HT1080 (cell line): ENCODE results near the gene SLCO2B1. TPM values are rescaled to one million over a fixed set of nuclear protein-coding genes. Genes with fewer than 3 reads are reported as not detected.

Experiments
- DNase-seq: peaks from one replicate; pipeline ENCODE4 v3.0.0-alpha.2; 2015; ENCODE audit warnings: low read depth
- total RNA-seq: library from RNA; depleted of rRNA; stranded (reverse); fragments of >200 nt; shearing (Covaris generic); gene quantifications from 2 replicates; pipeline ENCODE4 v1.2.3, GENCODE V29; 2014

The SLCO2B1 gene
- total RNA-seq, 1 experiment from 2014 or later = not detected

- DNase-seq = no peak
Observed at GRCh38 chr11:75214843-75215242, 63.9 kb downstream of the SLCO2B1 start.

GRCh38 chr11:75219869-75220268 lies 69.0 kb downstream of the SLCO2B1 start:
- DNase-seq = no peak

GRCh38 chr11:75223954-75224643 lies 73.2 kb downstream of the SLCO2B1 start:
- DNase-seq = peak; percentile 50

GRCh38 chr11:75225794-75226193 lies 74.9 kb downstream of the SLCO2B1 start:
- no peak for DNase-seq

GRCh38 chr11:75229466-75229865 lies 78.6 kb downstream of the SLCO2B1 start:
- no peak for DNase-seq

GRCh38 chr11:75230621-75231020 lies 79.7 kb downstream of the SLCO2B1 start:
- no peak for DNase-seq

- peak; percentile 41 for DNase-seq
Observed at GRCh38 chr11:75233754-75234172, 82.9 kb downstream of the SLCO2B1 start.

GRCh38 chr11:75236062-75236461 lies 85.2 kb downstream of the SLCO2B1 start:
- DNase-seq = no peak

GRCh38 chr11:75237050-75237449 lies 86.1 kb downstream of the SLCO2B1 start:
- DNase-seq = no peak

GRCh38 chr11:75238595-75239440 lies 87.9 kb downstream of the SLCO2B1 start:
- no peak for DNase-seq

- DNase-seq = no peak
Observed at GRCh38 chr11:75239531-75240290, 88.8 kb downstream of the SLCO2B1 start.

GRCh38 chr11:75240311-75241035 lies 89.6 kb downstream of the SLCO2B1 start, which contains the start of gene TPBGL:
Gene TPBGL, plus strand, starts transcription at chr11:75240774. Its CDS starts 276 bp downstream, at chr11:75241050.
- no peak for DNase-seq

GRCh38 chr11:75241036-75241905 lies 90.4 kb downstream of the SLCO2B1 start:
- peak; percentile 76 for DNase-seq

GRCh38 chr11:75241906-75242644 lies 91.2 kb downstream of the SLCO2B1 start:
- no peak for DNase-seq

GRCh38 chr11:75242722-75243600 lies 92.1 kb downstream of the SLCO2B1 start:
- DNase-seq = no peak

GRCh38 chr11:75244052-75244814 lies 93.3 kb downstream of the SLCO2B1 start:
- no peak for DNase-seq

GRCh38 chr11:75245356-75246005 lies 94.6 kb downstream of the SLCO2B1 start:
- no peak for DNase-seq
